IMR-90 (cell line): ENCODE measurements around the gene CASP6. TPM values are rescaled to one million over a fixed set of nuclear protein-coding genes. Genes with fewer than 3 reads are reported as not detected.

Experiments used
- ATAC-seq: fragments of 200-7000 bp; cut with Tn5 transposase; 2 replicates; pipeline ENCODE4 v1.9.1; 2020; ENCODE audit warnings: low read depth, mild to moderate bottlenecking, moderate library complexity
- BruUV-seq: library from RNA; stranded (reverse); fragments of 400-500 nt; replicated peaks from 2 replicates; lab custom pipeline; 2021; lab: Mats Ljungman, UMichigan
- CTCF ChIA-PET: fragments of 300-600 bp; formaldehyde crosslinking; extraction: SDS; loops from one replicate; lab custom pipeline; 2021; ENCODE audit warnings: antibody characterized with exemption; lab: Yijun Ruan, JAX
- POLR2A ChIA-PET: fragments of 300-600 bp; sonication (Branson Sonifier 250); formaldehyde crosslinking; loops from one replicate; lab custom pipeline; 2022; ENCODE audit warnings: antibody characterized with exemption; ENCODE audit not compliant: unreplicated experiment; lab: Charles Lee
- DNase-seq: peaks from one replicate; pipeline ENCODE4 v3.0.0; 2013
- H2AFZ ChIP-seq: replicated peaks from 2 replicates; pipeline ENCODE3; 2013; ENCODE audit warnings: low read length, mild to moderate bottlenecking; ENCODE audit not compliant: poor library complexity
- H2AK5ac ChIP-seq: 2 replicates; pipeline ENCODE4 v1.6.1; 2013; ENCODE audit warnings: low read depth, low read length, inconsistent platforms
- H2AK9ac ChIP-seq: replicated peaks from 2 replicates; pipeline ENCODE3; 2013; ENCODE audit warnings: mild to moderate bottlenecking, low read depth, low read length, moderate library complexity; ENCODE audit not compliant: poor library complexity
- H2BK120ac ChIP-seq: 2 replicates; pipeline ENCODE4 v1.6.1; 2013; ENCODE audit warnings: low read depth, low read length, inconsistent platforms
- H2BK15ac ChIP-seq: 3 replicates; pipeline ENCODE4 v1.6.1; 2013; ENCODE audit warnings: low read depth, low read length, inconsistent platforms
- H2BK20ac ChIP-seq: 2 replicates; pipeline ENCODE4 v1.6.1; 2013; ENCODE audit warnings: low read depth, mild to moderate bottlenecking, inconsistent platforms, low read length, moderate library complexity
- H2BK5ac ChIP-seq: 2 replicates; pipeline ENCODE4 v1.6.1; 2013; ENCODE audit warnings: mild to moderate bottlenecking, low read depth, low read length, inconsistent platforms; ENCODE audit not compliant: poor library complexity, severe bottlenecking
- H3K14ac ChIP-seq: replicated peaks from 2 replicates; pipeline ENCODE4 v1.6.1; 2013; ENCODE audit warnings: low read depth, low read length, inconsistent platforms
- H3K18ac ChIP-seq: 2 replicates; pipeline ENCODE4 v1.6.1; 2013; ENCODE audit warnings: low read depth, low read length, control low read depth
- H3K23ac ChIP-seq: 2 replicates; pipeline ENCODE4 v1.6.1; 2013; ENCODE audit warnings: low read depth, low read length, inconsistent platforms
- H3K27ac ChIP-seq: 2 replicates; pipeline ENCODE4 v1.5.1; 2013; ENCODE audit warnings: mild to moderate bottlenecking, control low read depth, low read length; ENCODE audit not compliant: insufficient read depth
- H3K27me3 ChIP-seq: 2 replicates; pipeline ENCODE4 v1.6.1; 2013; ENCODE audit warnings: low read length; ENCODE audit not compliant: control insufficient read depth, insufficient read depth
- H3K36me3 ChIP-seq: 2 replicates; pipeline ENCODE4 v1.6.1; 2013; ENCODE audit warnings: low read length, mixed read lengths; ENCODE audit not compliant: control insufficient read depth, insufficient read depth
- H3K4ac ChIP-seq: 2 replicates; pipeline ENCODE4 v1.6.1; 2013; ENCODE audit warnings: low read depth, low read length, inconsistent platforms
- H3K4me1 ChIP-seq: 2 replicates; pipeline ENCODE4 v1.6.1; 2013; ENCODE audit warnings: low read length, mixed read lengths; ENCODE audit not compliant: control insufficient read depth, insufficient read depth
- H3K4me2 ChIP-seq: 2 replicates; pipeline ENCODE4 v1.6.1; 2013; ENCODE audit warnings: low read depth, mild to moderate bottlenecking, control low read depth, low read length, moderate library complexity
- H3K4me3 ChIP-seq: 2 replicates; pipeline ENCODE4 v1.5.1; 2013; ENCODE audit warnings: low read depth, mild to moderate bottlenecking, control low read depth, low read length, moderate library complexity; ENCODE audit not compliant: insufficient read depth
- H3K56ac ChIP-seq: 2 replicates; pipeline ENCODE4 v1.6.1; 2013; ENCODE audit warnings: low read length, inconsistent platforms; ENCODE audit not compliant: insufficient read depth; ENCODE audit errors: extremely low read depth
- H3K79me1 ChIP-seq, 2 experiments: 2 replicates each; pipeline ENCODE4 v1.6.1; 2013; ENCODE audit warnings: low read length in 2 of 2, inconsistent platforms in 1 of 2, low read depth in 1 of 2
- H3K9ac ChIP-seq: 2 replicates; pipeline ENCODE4 v1.6.1; 2013; ENCODE audit warnings: low read depth, low read length, control low read depth
- H3K9me1 ChIP-seq: 2 replicates; pipeline ENCODE4 v1.6.1; 2013; ENCODE audit warnings: low read length, inconsistent platforms; ENCODE audit not compliant: insufficient read depth
- H3K9me3 ChIP-seq: 2 replicates; pipeline ENCODE4 v1.6.1; 2013; ENCODE audit warnings: low read length; ENCODE audit not compliant: control insufficient read depth, insufficient read depth
- H4K20me1 ChIP-seq: 2 replicates; pipeline ENCODE4 v1.6.1; 2013; ENCODE audit warnings: low read length, inconsistent platforms; ENCODE audit not compliant: insufficient read depth
- H4K5ac ChIP-seq: 2 replicates; pipeline ENCODE4 v1.6.1; 2013; ENCODE audit warnings: mild to moderate bottlenecking, low read depth, low read length, control low read depth
- H4K8ac ChIP-seq, 2 experiments: 2 replicates each; pipeline ENCODE4 v1.6.1; 2013; ENCODE audit warnings: low read depth in 2 of 2, low read length in 2 of 2, control low read depth in 1 of 2, inconsistent platforms in 1 of 2
- H4K91ac ChIP-seq: 2 replicates; pipeline ENCODE4 v1.6.1; 2013; ENCODE audit warnings: low read depth, low read length, inconsistent platforms; ENCODE audit not compliant: insufficient read depth
- CHD1 ChIP-seq: IDR thresholded peaks from 2 replicates; pipeline ENCODE4 v1.6.1; 2012; ENCODE audit warnings: low read depth, low read length, improper control_type of control experiment
- MAFK ChIP-seq: IDR thresholded peaks from 2 replicates; pipeline ENCODE4 v1.6.1; 2012; ENCODE audit warnings: low read depth, low read length, improper control_type of control experiment
- WGBS, 2 experiments: methylation state at CpG; one replicate each; pipeline versions ENCODE4 v1.1.5 to v1.1.7; 2013; ENCODE audit warnings: missing lambda C conversion rate in 2 of 2; ENCODE audit not compliant: insufficient read length in 1 of 2; ENCODE audit errors: extremely low coverage in 2 of 2; 5-methylcytosine and 5-hydroxymethylcytosine counted together
- dilution Hi-C: fragments of 300-500 bp; cut with HindIII; formaldehyde crosslinking; loops from one replicate; pipeline ENCODE4 v1.14.3; 2018; ENCODE audit warnings: low sequenced_read_pairs; ENCODE audit not compliant: unreplicated experiment
- in situ Hi-C: fragments of 300-500 bp; cut with MboI; formaldehyde crosslinking; loops from 3 replicates; pipeline ENCODE4 v1.14.3; 2019; ENCODE audit warnings: low sequenced_read_pairs, inconsistent platforms, mixed read lengths
- intact Hi-C: fragments of 100-400 bp; cut with micrococcal nuclease; formaldehyde crosslinking; loops from 2 replicates; pipeline ENCODE4 v1.10.0; 2022
- polyA plus RNA-seq, 3 experiments: library from polyadenylated mRNA; depleted of rRNA; stranded (reverse); fragments of >200 nt; gene quantifications; 2 replicates each; pipeline ENCODE4 v1.2.3, GENCODE V29; 2012; ENCODE audit warnings: low replicate concordance in 1 of 3
- total RNA-seq: library from RNA; depleted of rRNA; stranded (reverse); fragments of >200 nt; gene quantifications from 2 replicates; pipeline ENCODE4 v1.2.3, GENCODE V29; 2012

CASP6 gene
- total and polyA plus RNA-seq, 2 of the 4 experiments (the other 2 are of a cell fraction), result 25.0 to 44.1 TPM

GRCh38 chr4:109719604-109720003 is 16.4 kb upstream of the CASP6 start:
- H3K27me3 ChIP-seq, result no peaks in the 10 kb centered on the region
- H3K4me2 ChIP-seq, result no peak overlapping the region
- dilution Hi-C loops (no loop called here), in situ Hi-C loops (loop anchor here (10.0 kb wide), 1 partner anchor 285 kb away; the partner anchor contains the start of gene SEC24B), intact Hi-C loops (no loop called here)
- TF ChIP-seq CHD1 (no peak), MAFK (peak; percentile 66)
- H2AFZ ChIP-seq, result no peak overlapping the region
- ChIA-PET POLR2A (no interaction called here), CTCF (no interaction called here)
- H4K20me1 ChIP-seq, result no peaks in the 10 kb centered on the region
- H3K9ac ChIP-seq, result no peak overlapping the region
- WGBS, 2 experiments, result no CpG with 5 or more reads among the region's 4 CpGs
- H3K4ac ChIP-seq, result no peak overlapping the region
- no peak overlapping the region for H2AK5ac ChIP-seq
- H2BK15ac ChIP-seq, result no peak overlapping the region
- H3K27ac ChIP-seq, result no peak overlapping the region
- H2BK120ac ChIP-seq, result no peak overlapping the region
- H3K4me1 ChIP-seq, result 0 out of 2 replicates have a peak, but pooled peaks cover 3% of the 10 kb centered on the region
- DNase-seq, result no peak
- no peak overlapping the region for H4K5ac ChIP-seq
- H3K18ac ChIP-seq, result no peak overlapping the region
- H3K4me3 ChIP-seq, result no peak overlapping the region
- peaks cover 14 to 16% of the 10 kb centered on the region in 2 experiments for H3K79me1 ChIP-seq
- no peak overlapping the region for H4K91ac ChIP-seq
- BruUV-seq, result no TSS peak
- H3K23ac ChIP-seq, result no peak overlapping the region
- no peak overlapping the region for H2AK9ac ChIP-seq
- no peaks in the 10 kb centered on the region for H3K36me3 ChIP-seq
- H2BK20ac ChIP-seq, result no peak overlapping the region
- H3K56ac ChIP-seq, result no peak overlapping the region
- ATAC-seq, result no peak
- H3K9me1 ChIP-seq, result no peaks in the 10 kb centered on the region
- no peak overlapping the region for H3K14ac ChIP-seq
- H2BK5ac ChIP-seq, result no peak overlapping the region
- no peak overlapping the region for H4K8ac ChIP-seq
- H3K9me3 ChIP-seq, result peaks cover 2% of the 10 kb centered on the region; the same call in 1 of the 2 replicates
